OCI-LY1 (cell line): Measurements from ENCODE around the gene UBXN6.

ENCODE experiments used
- H2AFZ ChIP-seq: fragments of 200-600 bp; sonication (generic), shearing (Covaris generic); 2 replicates; pipeline ENCODE4 v1.6.0; 2014; ENCODE audit warnings: antibody characterized with exemption, mild to moderate bottlenecking, low read length
- H3F3A ChIP-seq: fragments of 200-600 bp; sonication (generic), shearing (Covaris generic); 2 replicates; pipeline ENCODE4 v1.6.0; 2014; ENCODE audit warnings: mild to moderate bottlenecking, antibody characterized with exemption, low read length, moderate library complexity; ENCODE audit not compliant: insufficient read depth
- H3K27ac ChIP-seq: fragments of 200-600 bp; sonication (generic); 2 replicates; pipeline ENCODE4 v1.5.1; 2014; ENCODE audit warnings: low read length, mixed run types, mild to moderate bottlenecking, low read depth; ENCODE audit not compliant: poor library complexity, severe bottlenecking
- H3K27me3 ChIP-seq: fragments of 200-600 bp; sonication (generic); 2 replicates; pipeline ENCODE4 v1.6.0; 2014; ENCODE audit warnings: antibody characterized with exemption, mild to moderate bottlenecking, low read length, moderate library complexity; ENCODE audit not compliant: insufficient read depth
- H3K36me3 ChIP-seq: fragments of 200-600 bp; sonication (generic); 2 replicates; pipeline ENCODE4 v1.6.1; 2014; ENCODE audit warnings: mild to moderate bottlenecking, antibody characterized with exemption, low read length, moderate library complexity, mixed read lengths; ENCODE audit not compliant: insufficient read depth
- H3K4me1 ChIP-seq: fragments of 200-600 bp; sonication (generic); 2 replicates; pipeline ENCODE4 v1.5.1; 2014; ENCODE audit warnings: mild to moderate bottlenecking, low read length, moderate library complexity; ENCODE audit not compliant: insufficient read depth, severe bottlenecking
- H3K4me2 ChIP-seq: fragments of 200-600 bp; sonication (generic), shearing (Covaris generic); 2 replicates; pipeline ENCODE4 v1.6.1; 2014; ENCODE audit warnings: low read length
- H3K4me3 ChIP-seq: fragments of 200-600 bp; sonication (generic); 2 replicates; pipeline ENCODE4 v1.5.1; 2014; ENCODE audit warnings: low read length, low read depth, mild to moderate bottlenecking, mixed read lengths; ENCODE audit not compliant: poor library complexity, severe bottlenecking
- H3K79me2 ChIP-seq: fragments of 200-600 bp; shearing (Covaris generic); 2 replicates; pipeline ENCODE4 v1.6.1; 2016; ENCODE audit warnings: mixed run types, low read length, mixed read lengths; ENCODE audit not compliant: insufficient read depth
- H3K9ac ChIP-seq: fragments of 200-600 bp; sonication (generic), shearing (Covaris generic); 2 replicates; pipeline ENCODE4 v1.6.1; 2014; ENCODE audit warnings: mild to moderate bottlenecking, low read length, mixed read lengths
- H3K9me2 ChIP-seq: fragments of 200-600 bp; sonication (generic), shearing (Covaris generic); 2 replicates; pipeline ENCODE4 v1.6.1; 2014; ENCODE audit warnings: low read depth, mild to moderate bottlenecking, low read length, mixed read lengths
- H3K9me3 ChIP-seq: fragments of 200-600 bp; shearing (Covaris generic); 2 replicates; pipeline ENCODE4 v1.6.1; 2014; ENCODE audit warnings: low read length, mixed read lengths
- H4K20me1 ChIP-seq: fragments of 200-600 bp; sonication (generic), shearing (Covaris generic); 2 replicates; pipeline ENCODE4 v1.6.0; 2016; ENCODE audit warnings: mild to moderate bottlenecking, low read length; ENCODE audit not compliant: insufficient read depth
- CTCF ChIP-seq: fragments of 200-600 bp; sonication (generic), shearing (Covaris generic); IDR thresholded peaks from 2 replicates; pipeline ENCODE4 v1.5.1; 2017; ENCODE audit warnings: mild to moderate bottlenecking, antibody characterized with exemption, low read length, moderate library complexity, mixed read lengths
- EZH2 ChIP-seq: fragments of 200-600 bp; sonication (generic), shearing (Covaris generic); IDR thresholded peaks from 2 replicates; pipeline ENCODE4 v1.8.0; 2017; ENCODE audit warnings: borderline replicate concordance, mixed run types, mild to moderate bottlenecking, antibody characterized with exemption, low read length, moderate library complexity, mixed read lengths

Gene UBXN6

GRCh38 chr19:4471403-4472173 lies 14.0 kb upstream of the UBXN6 start:
- Histone ChIP-seq H3K9me3 (no peaks in the 10 kb centered on the region), H3K4me1 (peaks cover 35% of the 10 kb centered on the region)

GRCh38 chr19:4467835-4468234 lies 10.2 kb upstream of the UBXN6 start:
- H2AFZ ChIP-seq: no peak overlapping the region
- peaks cover 11% of the 10 kb centered on the region for H3K4me1 ChIP-seq
- no peak overlapping the region for H3K27ac ChIP-seq
- H3K79me2 ChIP-seq: peaks cover 4% of the 10 kb centered on the region
- no peaks in the 10 kb centered on the region for H4K20me1 ChIP-seq
- no peaks in the 10 kb centered on the region for H3K9me2 ChIP-seq
- no peak overlapping the region for H3K4me2 ChIP-seq
- H3K36me3 ChIP-seq: no peaks in the 10 kb centered on the region
- H3K27me3 ChIP-seq: no peaks in the 10 kb centered on the region
- TF ChIP-seq EZH2 (no peak), CTCF (no peak)
- no peaks in the 10 kb centered on the region for H3F3A ChIP-seq
- no peak overlapping the region for H3K9ac ChIP-seq
- H3K4me3 ChIP-seq: no peak overlapping the region
- H3K9me3 ChIP-seq: no peaks in the 10 kb centered on the region

More at GRCh38 chr19:4471403-4472173, 14.0 kb upstream of the UBXN6 start:
- Histone ChIP-seq H3K27me3 (no peaks in the 10 kb centered on the region), H4K20me1 (no peaks in the 10 kb centered on the region), H3K79me2 (peaks cover 11% of the 10 kb centered on the region), H3K9ac (peak overlapping the region; percentile 69), H2AFZ (no peak overlapping the region), H3K9me2 (no peaks in the 10 kb centered on the region), H3K27ac (peak overlapping the region; percentile 91), H3K4me2 (peak overlapping the region; percentile 76), H3K36me3 (peaks cover 10% of the 10 kb centered on the region; the same call in 1 of the 2 replicates), H3F3A (no peaks in the 10 kb centered on the region), H3K4me3 (peak overlapping the region; percentile 99)
- TF ChIP-seq EZH2: no peak
- no peak for TF ChIP-seq CTCF

GRCh38 chr19:4464815-4465581 lies 7.4 kb upstream of the UBXN6 start:
- no peak overlapping the region for H3K9ac ChIP-seq
- no peaks in the 10 kb centered on the region for H4K20me1 ChIP-seq
- H3K4me2 ChIP-seq: no peak overlapping the region
- no peak overlapping the region for H3K4me3 ChIP-seq
- no peaks in the 10 kb centered on the region for H3K27me3 ChIP-seq
- no peaks in the 10 kb centered on the region for H3K36me3 ChIP-seq
- H3K9me2 ChIP-seq: no peaks in the 10 kb centered on the region
- H3K4me1 ChIP-seq: no peaks in the 10 kb centered on the region
- H3K27ac ChIP-seq: no peak overlapping the region
- H2AFZ ChIP-seq: no peak overlapping the region
- no peaks in the 10 kb centered on the region for H3K9me3 ChIP-seq
- no peaks in the 10 kb centered on the region for H3F3A ChIP-seq
- no peak for TF ChIP-seq CTCF
- TF ChIP-seq EZH2: no peak
- H3K79me2 ChIP-seq: no peaks in the 10 kb centered on the region
